Esophagus muscularis mucosa (tissue), 4 donors: ENCODE measurements around the gene TLX1. TPM values are rescaled to one million over a fixed set of nuclear protein-coding genes. Genes with fewer than 3 reads are reported as not detected.
A peak's percentile ranks its signal among the peaks of the same experiment; 100 is the strongest.

Experiments
- DNase-seq: peaks from one replicate; pipeline ENCODE4 v3.0.0-alpha.2; 2017; ENCODE audit errors: extremely low spot score
- H3K27ac ChIP-seq, 4 donors: fragments of 200-600 bp; sonication (generic); replicated peaks in 1 of 4; 1 replicate in 3 of 4; 2 replicates in 1 of 4; pipeline ENCODE4 v1.5.1; 2016 to 2019; ENCODE audit warnings: mild to moderate bottlenecking in 1 of 4
- H3K27me3 ChIP-seq, 4 donors: fragments of 200-600 bp; sonication (generic); one replicate each; pipeline versions ENCODE4 v1.5.1 to v1.6.0; 2016 to 2019
- H3K36me3 ChIP-seq, 4 donors: fragments of 200-600 bp; sonication (generic); one replicate each; pipeline ENCODE4 v1.5.1; 2016 to 2019
- H3K4me1 ChIP-seq, 4 donors: fragments of 200-600 bp; sonication (generic); one replicate each; pipeline ENCODE4 v1.5.1; 2016 to 2019
- H3K4me3 ChIP-seq, 4 donors: fragments of 200-600 bp; sonication (generic); 1 replicate in 2 of 4; 2 replicates in 2 of 4; pipeline ENCODE4 v1.5.1; 2016 to 2019; ENCODE audit warnings: mild to moderate bottlenecking in 4 of 4, moderate library complexity in 1 of 4
- H3K9me3 ChIP-seq, 4 donors: fragments of 200-600 bp; sonication (generic); 1 replicate in 3 of 4; 2 replicates in 1 of 4; pipeline ENCODE4 v1.5.1; 2016 to 2019
- EP300 ChIP-seq: sonication (generic); formaldehyde crosslinking; IDR thresholded peaks from one replicate; pipeline ENCODE4 v1.6.1; 2017; ENCODE audit warnings: antibody characterized with exemption
- POLR2A ChIP-seq: fragments of 450-650 bp; IDR thresholded peaks from one replicate; pipeline ENCODE4 v1.6.1; 2017; ENCODE audit warnings: antibody characterized with exemption, moderate library complexity, mild to moderate bottlenecking, low read depth
- POLR2AphosphoS5 ChIP-seq, 2 donors: sonication (generic); formaldehyde crosslinking; IDR thresholded peaks; one replicate each; pipeline ENCODE4 v1.6.1; 2017; ENCODE audit warnings: antibody characterized with exemption in 2 of 2
- WGBS: methylation state at CpG from one replicate; pipeline ENCODE4 v1.1.5; 2018; 5-methylcytosine and 5-hydroxymethylcytosine counted together
- intact Hi-C: fragments of 100-400 bp; cut with DNase I; formaldehyde crosslinking; loops from one replicate; pipeline ENCODE4 v1.15.1; 2023
- total RNA-seq, 4 donors: library from RNA; depleted of rRNA; stranded (reverse); fragments of >200 nt; gene quantifications; one replicate each; pipeline versions ENCODE4 v1.1.0 to v1.2.1, GENCODE V29; 2016
- TF ChIP-seq, protein P1 (sequence below), 3 experiments: fragments of 200-600 bp in 2 of 3; fragments of 450-650 bp in 1 of 3; sonication (generic) in 2 of 3; IDR thresholded peaks; one replicate each; pipeline ENCODE4 v1.5.1; 2017 to 2019; ENCODE audit warnings: antibody characterized with exemption in 3 of 3, mild to moderate bottlenecking in 2 of 3, moderate library complexity in 1 of 3

TLX1 gene
- total RNA-seq, 4 donors from 2014 or later, result not detected

DNA sequence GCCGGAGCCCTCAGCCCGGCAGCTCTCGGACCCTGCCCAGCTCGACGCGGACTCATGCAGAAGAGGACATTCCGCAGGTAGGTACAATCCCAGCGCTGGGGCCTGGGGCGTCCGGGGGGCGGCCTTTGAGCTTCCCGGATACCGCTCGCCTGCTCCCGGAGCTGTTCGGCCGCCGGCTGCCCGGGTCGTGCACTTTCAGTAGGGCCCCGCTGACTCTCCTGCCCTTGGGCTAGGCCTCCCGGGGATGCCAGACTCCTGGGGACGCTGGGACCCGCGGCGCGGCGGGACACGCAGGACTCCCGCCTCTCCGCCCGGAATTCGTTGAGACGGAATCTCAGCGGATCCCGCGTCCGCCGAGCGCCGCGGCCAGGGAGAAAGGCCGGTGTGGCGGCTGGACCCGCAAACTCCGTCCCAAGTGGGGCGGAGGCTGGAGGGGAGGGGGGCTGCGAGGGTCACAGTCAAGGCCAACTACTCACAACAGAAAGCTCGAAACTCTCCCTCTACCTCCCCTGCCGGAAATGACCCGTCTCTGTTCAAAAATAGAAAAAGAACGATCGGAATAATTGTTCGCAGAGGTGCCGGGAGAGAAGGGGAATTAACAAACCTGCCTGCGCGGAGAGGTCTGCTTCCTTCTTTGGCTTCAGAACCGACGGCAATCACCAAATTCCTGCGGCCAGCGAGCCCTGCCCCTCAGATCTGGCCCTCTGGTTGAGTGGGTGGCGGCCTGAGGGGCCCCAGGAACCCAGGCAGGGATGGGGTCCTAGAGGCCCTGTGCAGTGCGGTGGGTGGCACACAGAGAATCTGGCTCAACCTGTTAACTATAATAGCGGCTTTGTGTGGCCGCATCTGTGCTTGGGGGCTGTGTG, 9.2 kb downstream of the TLX1 start:
- peak; percentile 31 to 77 for TF ChIP-seq POLR2AphosphoS5 (IDR thresholded peaks at IDR 0.05)
- TF ChIP-seq, protein P1, sequence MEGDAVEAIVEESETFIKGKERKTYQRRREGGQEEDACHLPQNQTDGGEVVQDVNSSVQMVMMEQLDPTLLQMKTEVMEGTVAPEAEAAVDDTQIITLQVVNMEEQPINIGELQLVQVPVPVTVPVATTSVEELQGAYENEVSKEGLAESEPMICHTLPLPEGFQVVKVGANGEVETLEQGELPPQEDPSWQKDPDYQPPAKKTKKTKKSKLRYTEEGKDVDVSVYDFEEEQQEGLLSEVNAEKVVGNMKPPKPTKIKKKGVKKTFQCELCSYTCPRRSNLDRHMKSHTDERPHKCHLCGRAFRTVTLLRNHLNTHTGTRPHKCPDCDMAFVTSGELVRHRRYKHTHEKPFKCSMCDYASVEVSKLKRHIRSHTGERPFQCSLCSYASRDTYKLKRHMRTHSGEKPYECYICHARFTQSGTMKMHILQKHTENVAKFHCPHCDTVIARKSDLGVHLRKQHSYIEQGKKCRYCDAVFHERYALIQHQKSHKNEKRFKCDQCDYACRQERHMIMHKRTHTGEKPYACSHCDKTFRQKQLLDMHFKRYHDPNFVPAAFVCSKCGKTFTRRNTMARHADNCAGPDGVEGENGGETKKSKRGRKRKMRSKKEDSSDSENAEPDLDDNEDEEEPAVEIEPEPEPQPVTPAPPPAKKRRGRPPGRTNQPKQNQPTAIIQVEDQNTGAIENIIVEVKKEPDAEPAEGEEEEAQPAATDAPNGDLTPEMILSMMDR (IDR thresholded peaks at IDR 0.05), result no peak
- Histone ChIP-seq H3K4me1 (peaks cover 17 to 42% (median 24%) of the 10 kb centered on the region in 4 donors), H3K4me3 (peak overlapping the region in 2 of 4 donors; percentile 5 to 7), H3K9me3 (no peaks in the 10 kb centered on the region), H3K27me3 (peaks cover 0 to 100% (median 75%) of the 10 kb centered on the region in 4 donors), H3K27ac (no peak overlapping the region), H3K36me3 (no peaks in the 10 kb centered on the region)
- intact Hi-C loops, result loop anchor here (2.0 kb wide), 1 partner anchor 80 kb away; the partner anchor contains the start of gene KAZALD1
- WGBS, result 10% methylated on average over 27 of the region's 65 CpGs
- no peak for DNase-seq

- H3K36me3 ChIP-seq, result no peaks in the 10 kb centered on the region
- H3K4me3 ChIP-seq, result no peak overlapping the region
- intact Hi-C loops, result loop anchor here (2.0 kb wide), 1 partner anchor 80 kb away; the partner anchor contains the start of gene KAZALD1
- no peaks in the 10 kb centered on the region for H3K9me3 ChIP-seq
- peaks cover 4 to 100% (median 77%) of the 10 kb centered on the region in 4 donors for H3K27me3 ChIP-seq
- no peak for TF ChIP-seq POLR2AphosphoS5 (IDR thresholded peaks at IDR 0.05)
- TF ChIP-seq EP300, result no peak
- TF ChIP-seq, protein P1 (IDR thresholded peaks at IDR 0.05), result no peak
- no peak overlapping the region for H3K27ac ChIP-seq
- H3K4me1 ChIP-seq, result peaks cover 13 to 42% (median 24%) of the 10 kb centered on the region in 4 donors
- DNase-seq, result no peak
- WGBS, result 40% methylated on average over 7 of the region's 8 CpGs
These were observed 10.0 kb downstream of the TLX1 start for GRCh38 chr10:101140950-101141615.

GRCh38 chr10:101141616-101142532, 10.8 kb downstream of the TLX1 start:
- H3K36me3 ChIP-seq, result no peaks in the 10 kb centered on the region
- H3K9me3 ChIP-seq, result no peaks in the 10 kb centered on the region
- DNase-seq, result peak; percentile 95
- H3K27ac ChIP-seq, result no peak overlapping the region
- 3% methylated on average over 16 of the region's 21 CpGs for WGBS
- no peak overlapping the region for H3K4me3 ChIP-seq
- H3K27me3 ChIP-seq, result peaks cover 7 to 100% (median 78%) of the 10 kb centered on the region in 4 donors
- intact Hi-C loops, result loop anchor here (1.0 to 2.0 kb wide), 2 partner anchors 47 to 81 kb away; partner anchors contain the start of gene KAZALD1
- peaks cover 13 to 45% (median 31%) of the 10 kb centered on the region in 4 donors for H3K4me1 ChIP-seq
- TF ChIP-seq EP300 (no peak), POLR2AphosphoS5 (IDR thresholded peaks at IDR 0.05) (peak in 1 of 2 donors; percentile 14), POLR2A (no peak)
- TF ChIP-seq, protein P1 (IDR thresholded peaks at IDR 0.05), result peak; percentile 88 to 100 (median 92)

DNA sequence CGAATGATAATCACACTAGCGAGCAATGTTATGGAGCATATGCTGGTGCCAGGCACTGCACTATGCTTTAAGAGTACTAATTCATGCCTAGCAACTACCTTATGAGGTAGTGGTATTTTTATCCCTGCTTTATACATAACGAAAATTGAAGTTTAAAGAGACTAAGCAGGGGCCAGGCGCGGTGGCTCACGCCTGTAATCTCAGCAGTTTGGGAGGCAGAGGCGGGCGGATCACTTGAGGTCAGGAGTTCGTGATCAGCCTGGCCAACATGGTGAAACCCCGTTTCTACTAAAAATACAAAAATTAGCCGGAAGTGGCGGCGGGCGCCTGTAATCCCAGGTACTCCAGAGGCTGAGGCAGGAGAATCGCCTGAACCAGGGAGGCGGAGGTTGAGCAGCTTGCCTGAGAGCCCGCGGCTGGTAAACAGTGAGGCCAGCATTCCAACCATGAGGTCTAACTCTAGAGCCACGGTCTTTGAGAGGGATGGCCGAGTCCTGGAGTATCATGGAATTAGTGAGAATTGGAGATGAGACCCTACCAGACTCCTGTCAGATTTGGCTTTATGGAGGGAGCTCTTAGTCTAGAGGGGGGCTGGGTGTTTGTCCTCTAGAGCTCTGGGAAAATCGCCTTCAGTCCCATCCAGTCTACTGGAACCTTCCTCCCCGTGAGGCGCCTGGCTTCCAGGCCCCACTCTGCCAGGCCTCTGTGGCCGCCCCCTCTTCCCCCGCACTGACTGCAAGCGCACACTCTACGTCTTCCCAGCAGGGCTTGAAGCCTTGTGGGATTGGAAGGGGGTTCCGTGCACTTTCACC, 11.6 kb downstream of the TLX1 start:
- no peak for DNase-seq
- H3K27ac ChIP-seq, result no peak overlapping the region
- peaks cover 7 to 100% (median 81%) of the 10 kb centered on the region in 4 donors for H3K27me3 ChIP-seq
- intact Hi-C loops, result loop anchor here (1.0 kb wide), 1 partner anchor 47 kb away; no protein-coding TSS in a partner anchor
- H3K36me3 ChIP-seq, result no peaks in the 10 kb centered on the region
- TF ChIP-seq POLR2AphosphoS5 (IDR thresholded peaks at IDR 0.05) (no peak), POLR2A (no peak), EP300 (no peak)
- TF ChIP-seq, protein P1 (IDR thresholded peaks at IDR 0.05), result no peak
- H3K9me3 ChIP-seq, result no peaks in the 10 kb centered on the region
- H3K4me1 ChIP-seq, result peaks cover 13 to 49% (median 34%) of the 10 kb centered on the region in 4 donors
- WGBS, result 33% methylated on average over 27 of the region's 28 CpGs
- no peak overlapping the region for H3K4me3 ChIP-seq
